Measurements from ENCODE around the gene TMBIM6.
A peak's percentile ranks its signal among the peaks of the same experiment; 100 is the strongest.

Gene TMBIM6

GRCh38 chr12:49795654-49796105 is 54.3 kb downstream of the TMBIM6 start:
- TF ChIP-seq POLR2AphosphoS5 (IDR thresholded peaks at IDR 0.05; ENCODE audit: borderline replicate concordance, low read depth, low read length) (no peak), EZH2 (IDR thresholded peaks at IDR 0.05) (no peak), FOXP2 (optimal IDR thresholded peaks at IDR 0.05; ENCODE audit: control extremely low read depth, extremely low read length, insufficient read depth) (no peak)
- Histone ChIP-seq H3K9me3 (ENCODE audit: low read depth, low read length) (no peaks in the 10 kb centered on the region), H3K36me3 (ENCODE audit: insufficient read depth, low read length) (peaks cover 7% of the 10 kb centered on the region; the same call in 1 of the 2 replicates), H3K4me3 (no peak overlapping the region), H3K27ac (no peak overlapping the region), H3K9ac (ENCODE audit: insufficient read length) (no peak overlapping the region)
- no peak for DNase-seq (ENCODE audit: low read depth, low spot score)

- peaks cover 7% of the 10 kb centered on the region; the same call in 1 of the 2 replicates for H3K36me3 ChIP-seq (ENCODE audit: insufficient read depth, low read length)
- H3K9me3 ChIP-seq (ENCODE audit: low read depth, low read length) = no peaks in the 10 kb centered on the region
- TF ChIP-seq EZH2 (IDR thresholded peaks at IDR 0.05) = no peak
- no peak for TF ChIP-seq POLR2AphosphoS5 (IDR thresholded peaks at IDR 0.05; ENCODE audit: borderline replicate concordance, low read depth, low read length)
- TF ChIP-seq FOXP2 (optimal IDR thresholded peaks at IDR 0.05; ENCODE audit: control extremely low read depth, extremely low read length, insufficient read depth) = no peak
- H3K27ac ChIP-seq = no peak overlapping the region
- no peak overlapping the region for H3K4me3 ChIP-seq
- no peak overlapping the region for H3K9ac ChIP-seq (ENCODE audit: insufficient read length)
- DNase-seq (ENCODE audit: low read depth, low spot score) = no peak
These were observed 54.8 kb downstream of the TMBIM6 start for GRCh38 chr12:49796155-49796554.

- TF ChIP-seq POLR2AphosphoS5 (IDR thresholded peaks at IDR 0.05; ENCODE audit: borderline replicate concordance, low read depth, low read length) (no peak), FOXP2 (optimal IDR thresholded peaks at IDR 0.05; ENCODE audit: control extremely low read depth, extremely low read length, insufficient read depth) (no peak), EZH2 (IDR thresholded peaks at IDR 0.05) (no peak)
- Histone ChIP-seq H3K9ac (ENCODE audit: insufficient read length) (no peak overlapping the region), H3K36me3 (ENCODE audit: insufficient read depth, low read length) (peaks cover 12% of the 10 kb centered on the region; the same call in 1 of the 2 replicates), H3K27ac (no peak overlapping the region), H3K4me3 (no peak overlapping the region), H3K9me3 (ENCODE audit: low read depth, low read length) (no peaks in the 10 kb centered on the region)
- no peak for DNase-seq (ENCODE audit: low read depth, low spot score)
These were observed 55.5 kb downstream of the TMBIM6 start for GRCh38 chr12:49796606-49797448.

- peaks cover 12% of the 10 kb centered on the region; the same call in 1 of the 2 replicates for H3K36me3 ChIP-seq (ENCODE audit: insufficient read depth, low read length)
- no peak for DNase-seq (ENCODE audit: low read depth, low spot score)
- TF ChIP-seq POLR2AphosphoS5 (IDR thresholded peaks at IDR 0.05; ENCODE audit: borderline replicate concordance, low read depth, low read length) (no peak), FOXP2 (optimal IDR thresholded peaks at IDR 0.05; ENCODE audit: control extremely low read depth, extremely low read length, insufficient read depth) (no peak), EZH2 (IDR thresholded peaks at IDR 0.05) (no peak)
- no peak overlapping the region for H3K4me3 ChIP-seq
- no peak overlapping the region for H3K9ac ChIP-seq (ENCODE audit: insufficient read length)
- H3K9me3 ChIP-seq (ENCODE audit: low read depth, low read length) = no peaks in the 10 kb centered on the region
- H3K27ac ChIP-seq = no peak overlapping the region
These were observed 56.1 kb downstream of the TMBIM6 start for GRCh38 chr12:49797449-49797776.

GRCh38 chr12:49798248-49798647 is 56.9 kb downstream of the TMBIM6 start:
- Histone ChIP-seq H3K9ac (ENCODE audit: insufficient read length) (no peak overlapping the region), H3K4me3 (no peak overlapping the region), H3K36me3 (ENCODE audit: insufficient read depth, low read length) (peaks cover 12% of the 10 kb centered on the region; the same call in 1 of the 2 replicates), H3K9me3 (ENCODE audit: low read depth, low read length) (no peaks in the 10 kb centered on the region), H3K27ac (no peak overlapping the region)
- DNase-seq (ENCODE audit: low read depth, low spot score) = no peak
- TF ChIP-seq POLR2AphosphoS5 (IDR thresholded peaks at IDR 0.05; ENCODE audit: borderline replicate concordance, low read depth, low read length) (no peak), EZH2 (IDR thresholded peaks at IDR 0.05) (no peak), FOXP2 (optimal IDR thresholded peaks at IDR 0.05; ENCODE audit: control extremely low read depth, extremely low read length, insufficient read depth) (no peak)

- H3K27ac ChIP-seq = no peak overlapping the region
- DNase-seq (ENCODE audit: low read depth, low spot score) = no peak
- H3K4me3 ChIP-seq = no peak overlapping the region
- H3K9me3 ChIP-seq (ENCODE audit: low read depth, low read length) = no peaks in the 10 kb centered on the region
- TF ChIP-seq EZH2 (IDR thresholded peaks at IDR 0.05) = no peak
- TF ChIP-seq POLR2AphosphoS5 (IDR thresholded peaks at IDR 0.05; ENCODE audit: borderline replicate concordance, low read depth, low read length) = no peak
- no peak for TF ChIP-seq FOXP2 (optimal IDR thresholded peaks at IDR 0.05; ENCODE audit: control extremely low read depth, extremely low read length, insufficient read depth)
- peaks cover 17% of the 10 kb centered on the region; the same call in 1 of the 2 replicates for H3K36me3 ChIP-seq (ENCODE audit: insufficient read depth, low read length)
- H3K9ac ChIP-seq (ENCODE audit: insufficient read length) = no peak overlapping the region
These were observed 57.6 kb downstream of the TMBIM6 start for GRCh38 chr12:49798934-49799333.

GRCh38 chr12:49800421-49801140 is 59.2 kb downstream of the TMBIM6 start:
- DNase-seq (ENCODE audit: low read depth, low spot score) = no peak
- H3K9me3 ChIP-seq (ENCODE audit: low read depth, low read length) = no peaks in the 10 kb centered on the region
- 0 out of 2 replicates have a peak overlapping the region, but pooled peaks have one; percentile 31 for H3K27ac ChIP-seq
- no peak for TF ChIP-seq EZH2 (IDR thresholded peaks at IDR 0.05)
- no peak for TF ChIP-seq POLR2AphosphoS5 (IDR thresholded peaks at IDR 0.05; ENCODE audit: borderline replicate concordance, low read depth, low read length)
- no peak for TF ChIP-seq FOXP2 (optimal IDR thresholded peaks at IDR 0.05; ENCODE audit: control extremely low read depth, extremely low read length, insufficient read depth)
- no peak overlapping the region for H3K4me3 ChIP-seq
- no peak overlapping the region for H3K9ac ChIP-seq (ENCODE audit: insufficient read length)
- peaks cover 27% of the 10 kb centered on the region; the same call in 1 of the 2 replicates for H3K36me3 ChIP-seq (ENCODE audit: insufficient read depth, low read length)
